Endothelial cell of umbilical vein (primary cell): ENCODE measurements around the gene VPS37D. TPM values are rescaled to one million over a fixed set of nuclear protein-coding genes. Genes with fewer than 3 reads are reported as not detected.

Source experiments
- BruUV-seq: library from RNA; stranded (reverse); fragments of 400-500 nt; replicated peaks from 2 replicates; lab custom pipeline; 2021; lab: Mats Ljungman, UMichigan
- CTCF ChIA-PET: fragments of 300-600, 350-600 bp; sonication (Branson Sonifier 250); formaldehyde crosslinking; loops from one replicate; lab custom pipeline; 2021; ENCODE audit warnings: antibody characterized with exemption, inconsistent platforms; lab: Charles Lee
- POLR2A ChIA-PET: fragments of 300-600, 350-600 bp; sonication (Branson Sonifier 250); formaldehyde crosslinking; loops from one replicate; lab custom pipeline; 2021; ENCODE audit warnings: antibody characterized with exemption, inconsistent platforms; lab: Charles Lee
- DNase-seq: peaks from one replicate; pipeline ENCODE4 v3.0.0-alpha.2; 2011; ENCODE audit warnings: low read depth, low spot score
- FAIRE-seq: peaks from 2 replicates; lab custom pipeline; 2011; peaks lifted over from hg19 to GRCh38; lab: Jason Lieb, UNC
- H2AFZ ChIP-seq: 2 replicates; pipeline ENCODE4 v1.6.0; 2012; ENCODE audit warnings: low read depth, low read length, control low read depth, inconsistent platforms
- H3K27ac ChIP-seq: 2 replicates; pipeline ENCODE4 v1.5.1; 2011; ENCODE audit warnings: low read depth, mild to moderate bottlenecking, control low read depth, low read length, moderate library complexity; ENCODE audit not compliant: insufficient read depth
- H3K27me3 ChIP-seq, 2 experiments: 2 replicates each; pipeline versions ENCODE4 v1.6.0 to v1.6.1; 2011; ENCODE audit warnings: low read length in 2 of 2, mixed read lengths in 1 of 2; ENCODE audit not compliant: control insufficient read depth in 2 of 2, insufficient read depth in 2 of 2
- H3K36me3 ChIP-seq, 2 experiments: 2 replicates in 1 of 2; 3 replicates in 1 of 2; pipeline ENCODE4 v1.5.1; 2011; ENCODE audit warnings: low read length in 2 of 2, mild to moderate bottlenecking in 1 of 2, moderate library complexity in 1 of 2; ENCODE audit not compliant: control insufficient read depth in 2 of 2, insufficient read depth in 2 of 2; ENCODE audit errors: extremely low read depth in 1 of 2
- H3K4me1 ChIP-seq: 3 replicates; pipeline ENCODE4 v1.5.1; 2011; ENCODE audit warnings: mild to moderate bottlenecking, low read length; ENCODE audit not compliant: control insufficient read depth, insufficient read depth; ENCODE audit errors: extremely low read depth
- H3K4me2 ChIP-seq: 2 replicates; pipeline ENCODE4 v1.6.1; 2011; ENCODE audit warnings: low read length, control low read depth, mixed read lengths; ENCODE audit not compliant: insufficient read depth
- H3K4me3 ChIP-seq, 3 experiments: fragments of 200-600 bp in 1 of 3; sonication (generic), shearing (Covaris generic) in 1 of 3; replicated peaks in 1 of 3; 2 replicates each; pipeline ENCODE4 v1.5.1; 2011 to 2016; ENCODE audit warnings: control low read depth in 3 of 3, low read length in 3 of 3, mild to moderate bottlenecking in 2 of 3, inconsistent platforms in 1 of 3, low read depth in 1 of 3, moderate library complexity in 1 of 3; ENCODE audit not compliant: insufficient read depth in 1 of 3
- H3K79me2 ChIP-seq: 2 replicates; pipeline ENCODE4 v1.6.0; 2012; ENCODE audit warnings: low read length, inconsistent platforms; ENCODE audit not compliant: control insufficient read depth, insufficient read depth
- H3K9ac ChIP-seq: replicated peaks from 2 replicates; pipeline ENCODE3; 2011; ENCODE audit warnings: low read length, control low read depth; ENCODE audit not compliant: insufficient read depth; ENCODE audit errors: extremely low read depth
- H3K9me1 ChIP-seq: replicated peaks from 3 replicates; pipeline ENCODE4 v1.6.0; 2011; ENCODE audit warnings: mild to moderate bottlenecking, low read length; ENCODE audit not compliant: control insufficient read depth, insufficient read depth; ENCODE audit errors: extremely low read depth
- H3K9me3 ChIP-seq: replicated peaks from 2 replicates; pipeline ENCODE4 v1.5.1; 2012; ENCODE audit warnings: low read length, inconsistent platforms; ENCODE audit not compliant: control insufficient read depth, insufficient read depth
- H4K20me1 ChIP-seq: replicated peaks from 2 replicates; pipeline ENCODE3; 2011; ENCODE audit warnings: mild to moderate bottlenecking, low read length; ENCODE audit not compliant: control insufficient read depth, insufficient read depth; ENCODE audit errors: extremely low read depth
- CTCF ChIP-seq, 2 donors: IDR thresholded peaks; 1 replicate in 1 of 2; 2 replicates in 1 of 2; pipeline ENCODE4 v1.5.1; 2011; ENCODE audit warnings: low read length in 2 of 2, mild to moderate bottlenecking in 2 of 2, moderate library complexity in 2 of 2, control low read depth in 1 of 2, inconsistent platforms in 1 of 2, low read depth in 1 of 2; ENCODE audit not compliant: insufficient read depth in 1 of 2; ENCODE audit errors: extremely low read depth in 1 of 2
- EZH2 ChIP-seq: IDR thresholded peaks from 2 replicates; pipeline ENCODE4 v1.6.1; 2012; ENCODE audit warnings: borderline replicate concordance, low read depth, mild to moderate bottlenecking, moderate library complexity, low read length, inconsistent platforms; ENCODE audit not compliant: severe bottlenecking
- FOS ChIP-seq: IDR thresholded peaks from 2 replicates; pipeline ENCODE4 v1.6.1; 2011; ENCODE audit warnings: mild to moderate bottlenecking, low read length, moderate library complexity, borderline replicate concordance; ENCODE audit not compliant: insufficient read depth
- JUN ChIP-seq: IDR thresholded peaks from 2 replicates; pipeline ENCODE4 v1.6.1; 2011; ENCODE audit warnings: borderline replicate concordance, low read depth; ENCODE audit not compliant: insufficient read length, insufficient read depth
- MAX ChIP-seq: IDR thresholded peaks from 2 replicates; pipeline ENCODE4 v1.6.1; 2011; ENCODE audit not compliant: insufficient read depth, insufficient read length
- POLR2A ChIP-seq: IDR thresholded peaks from 2 replicates; pipeline ENCODE4 v1.6.1; 2012; ENCODE audit warnings: low read depth, mild to moderate bottlenecking, control low read depth, low read length
- POLR2AphosphoS5 ChIP-seq: IDR thresholded peaks from 2 replicates; pipeline ENCODE4 v1.6.1; 2012; ENCODE audit warnings: low read depth, mild to moderate bottlenecking, control low read depth, low read length, moderate library complexity; ENCODE audit not compliant: insufficient read depth
- dilution Hi-C: fragments of 300-500 bp; cut with MboI; formaldehyde crosslinking; loops from one replicate; pipeline ENCODE4 v1.15.0; 2019; ENCODE audit warnings: low sequenced_read_pairs; ENCODE audit not compliant: extremely low pct_ligation_motif_present
- intact Hi-C: fragments of 100-400 bp; cut with micrococcal nuclease; formaldehyde crosslinking; loops from one replicate; pipeline ENCODE4 v1.10.0; 2022
- polyA plus RNA-seq, 4 experiments: library from polyadenylated mRNA; depleted of rRNA in 3 of 4; stranded (reverse) in 3 of 4; unstranded in 1 of 4; fragments of >200 nt; gene quantifications; 2 replicates each; pipeline versions ENCODE4 v1.2.1 to v1.2.3, GENCODE V29; 2011 to 2012; ENCODE audit warnings: missing spikeins in 1 of 4
- total RNA-seq: library from RNA; stranded (reverse); gene quantifications from 2 replicates; pipeline ENCODE4 v1.2.3, GENCODE V29; 2021

VPS37D gene
- total and polyA plus RNA-seq, 2 donors (not counting 3 experiments of a cell fraction or from before 2014, with no cell fraction given), result 2.0 to 2.1 TPM

- Histone ChIP-seq H3K4me1 (peaks cover 3% of the 10 kb centered on the region), H2AFZ (no peak overlapping the region), H3K9ac (no peak overlapping the region), H3K36me3 (no peaks in the 10 kb centered on the region), H3K4me3 (no peak overlapping the region), H3K79me2 (no peaks in the 10 kb centered on the region), H4K20me1 (no peaks in the 10 kb centered on the region), H3K27ac (no peak overlapping the region), H3K9me3 (no peaks in the 10 kb centered on the region), H3K27me3 (no peaks in the 10 kb centered on the region), H3K9me1 (no peaks in the 10 kb centered on the region), H3K4me2 (no peak overlapping the region)
- no peak for DNase-seq
- POLR2A ChIA-PET, result no interaction called here
- dilution Hi-C loops (no loop called here), intact Hi-C loops (no loop called here)
- CTCF ChIA-PET, result interaction anchor here (1.5 kb wide), 1 partner anchor 53 kb away, joined by 3 read pairs; no protein-coding TSS in a partner anchor
- FAIRE-seq, result no peak
- no TSS peak for BruUV-seq
- TF ChIP-seq EZH2, result no peak
- TF ChIP-seq MAX, result no peak
- no peak for TF ChIP-seq CTCF (IDR thresholded peaks at IDR 0.05; ENCODE audit: extremely low read depth in 1 of 2, insufficient read depth in 1 of 2, low read depth in 1 of 2, low read length in 2 of 2)
- TF ChIP-seq POLR2A, result no peak
- no peak for TF ChIP-seq FOS
- no peak for TF ChIP-seq JUN
- TF ChIP-seq POLR2AphosphoS5, result no peak
Measured at GRCh38 chr7:73671857-73672445, 4.3 kb downstream of the VPS37D start.
